ENCODE measurements around the gene CLCN6.
A peak's percentile ranks its signal among the peaks of the same experiment; 100 is the strongest.

CLCN6 gene

DNA sequence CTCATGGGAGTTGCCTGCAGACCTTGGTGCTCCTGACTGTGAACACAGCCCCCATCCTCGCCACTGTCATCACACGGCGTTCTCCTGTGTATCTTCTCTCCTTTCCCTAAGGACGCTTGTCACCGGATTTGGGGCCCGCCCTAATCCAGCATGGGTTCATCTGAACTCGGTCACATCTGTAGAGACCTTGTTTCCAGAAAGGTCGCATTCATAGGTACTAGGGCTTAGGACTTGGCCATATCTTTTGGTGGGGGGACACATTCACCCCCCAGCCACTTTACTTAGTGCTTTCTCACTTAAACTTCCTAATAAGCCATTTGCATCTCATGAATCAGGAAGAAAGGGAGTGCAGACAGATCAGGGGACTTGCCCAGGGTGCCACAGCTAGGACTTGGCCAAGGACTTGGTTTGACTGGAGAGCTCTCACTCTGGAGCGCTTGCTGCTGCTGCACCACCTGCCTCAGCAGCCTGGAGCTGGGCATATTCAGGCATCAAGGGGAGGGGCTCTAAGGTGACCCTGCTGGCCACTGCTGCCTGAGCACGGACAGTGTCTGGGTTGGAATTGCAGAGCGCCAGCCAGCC lies 31.9 kb downstream of the CLCN6 start:
- H3K9me3 ChIP-seq = no peaks in the 10 kb centered on the region
- H3K4me3 ChIP-seq = no peak overlapping the region
- no peak for DNase-seq
- intact Hi-C loops (cut with DNase I; ENCODE audit: low total_unique reads) = loop anchor here (5.0 to 10.0 kb wide), 2 partner anchors 54 to 367 kb away; no protein-coding TSS in a partner anchor
- no peak overlapping the region for H3K27ac ChIP-seq
- TF ChIP-seq, protein P1, sequence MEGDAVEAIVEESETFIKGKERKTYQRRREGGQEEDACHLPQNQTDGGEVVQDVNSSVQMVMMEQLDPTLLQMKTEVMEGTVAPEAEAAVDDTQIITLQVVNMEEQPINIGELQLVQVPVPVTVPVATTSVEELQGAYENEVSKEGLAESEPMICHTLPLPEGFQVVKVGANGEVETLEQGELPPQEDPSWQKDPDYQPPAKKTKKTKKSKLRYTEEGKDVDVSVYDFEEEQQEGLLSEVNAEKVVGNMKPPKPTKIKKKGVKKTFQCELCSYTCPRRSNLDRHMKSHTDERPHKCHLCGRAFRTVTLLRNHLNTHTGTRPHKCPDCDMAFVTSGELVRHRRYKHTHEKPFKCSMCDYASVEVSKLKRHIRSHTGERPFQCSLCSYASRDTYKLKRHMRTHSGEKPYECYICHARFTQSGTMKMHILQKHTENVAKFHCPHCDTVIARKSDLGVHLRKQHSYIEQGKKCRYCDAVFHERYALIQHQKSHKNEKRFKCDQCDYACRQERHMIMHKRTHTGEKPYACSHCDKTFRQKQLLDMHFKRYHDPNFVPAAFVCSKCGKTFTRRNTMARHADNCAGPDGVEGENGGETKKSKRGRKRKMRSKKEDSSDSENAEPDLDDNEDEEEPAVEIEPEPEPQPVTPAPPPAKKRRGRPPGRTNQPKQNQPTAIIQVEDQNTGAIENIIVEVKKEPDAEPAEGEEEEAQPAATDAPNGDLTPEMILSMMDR (IDR thresholded peaks at IDR 0.05) = no peak
- H3K27me3 ChIP-seq = no peaks in the 10 kb centered on the region
- peaks cover 86 to 99% (median 97%) of the 10 kb centered on the region in 3 donors for H3K36me3 ChIP-seq
- peaks cover 0 to 14% (median 11%) of the 10 kb centered on the region in 4 donors for H3K4me1 ChIP-seq

DNA sequence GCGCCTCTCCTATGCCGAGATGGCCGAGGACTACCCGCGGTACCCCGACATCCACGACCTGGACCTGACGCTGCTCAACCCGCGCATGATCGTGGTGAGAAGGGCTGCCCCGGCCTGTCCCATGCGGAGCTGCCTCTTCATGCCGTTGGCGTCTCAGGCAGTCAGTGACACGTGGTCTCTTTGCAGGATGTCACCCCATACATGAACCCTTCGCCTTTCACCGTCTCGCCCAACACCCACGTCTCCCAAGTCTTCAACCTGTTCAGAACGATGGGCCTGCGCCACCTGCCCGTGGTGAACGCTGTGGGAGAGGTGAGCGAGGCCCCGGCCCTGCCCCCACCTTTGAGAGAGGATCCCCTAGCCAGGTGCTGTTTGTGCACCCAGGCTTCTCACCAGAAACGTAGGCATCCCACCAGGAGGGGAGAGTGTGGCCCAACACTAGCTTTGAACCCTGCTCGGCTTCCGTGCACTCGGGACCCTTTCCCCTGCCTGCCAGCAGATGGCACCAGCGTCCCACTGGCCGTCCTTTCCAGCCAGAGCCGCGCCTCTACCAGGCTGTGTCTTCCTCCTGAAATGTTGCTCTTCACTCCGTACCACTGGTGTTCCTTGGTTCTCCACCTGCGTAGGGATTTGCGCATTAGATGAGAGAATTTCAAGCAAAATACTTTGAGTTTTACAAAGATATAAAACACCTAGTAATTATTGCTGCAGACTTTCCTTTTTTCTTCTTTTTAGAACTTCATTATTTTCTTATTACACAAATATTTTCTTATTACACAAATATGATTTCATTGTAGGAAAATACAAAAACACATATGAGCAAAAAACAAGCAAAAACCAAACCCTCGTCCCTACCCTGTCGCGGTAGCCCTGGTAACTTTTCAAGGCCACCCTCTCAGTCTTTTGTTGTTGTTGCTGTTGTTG lies 32.6 kb downstream of the CLCN6 start:
- intact Hi-C loops (cut with DNase I; ENCODE audit: low total_unique reads) = loop anchor here (5.0 to 10.0 kb wide), 2 partner anchors 54 to 366 kb away; no protein-coding TSS in a partner anchor
- TF ChIP-seq, protein P1 (IDR thresholded peaks at IDR 0.05) = peak; percentile 94 to 100
- Histone ChIP-seq H3K36me3 (peaks cover 80 to 99% (median 94%) of the 10 kb centered on the region in 3 donors), H3K27ac (no peak overlapping the region), H3K9me3 (no peaks in the 10 kb centered on the region), H3K4me3 (no peak overlapping the region), H3K27me3 (no peaks in the 10 kb centered on the region), H3K4me1 (peaks cover 0 to 14% (median 11%) of the 10 kb centered on the region in 4 donors)
- peak; percentile 64 to 78 for DNase-seq

DNA sequence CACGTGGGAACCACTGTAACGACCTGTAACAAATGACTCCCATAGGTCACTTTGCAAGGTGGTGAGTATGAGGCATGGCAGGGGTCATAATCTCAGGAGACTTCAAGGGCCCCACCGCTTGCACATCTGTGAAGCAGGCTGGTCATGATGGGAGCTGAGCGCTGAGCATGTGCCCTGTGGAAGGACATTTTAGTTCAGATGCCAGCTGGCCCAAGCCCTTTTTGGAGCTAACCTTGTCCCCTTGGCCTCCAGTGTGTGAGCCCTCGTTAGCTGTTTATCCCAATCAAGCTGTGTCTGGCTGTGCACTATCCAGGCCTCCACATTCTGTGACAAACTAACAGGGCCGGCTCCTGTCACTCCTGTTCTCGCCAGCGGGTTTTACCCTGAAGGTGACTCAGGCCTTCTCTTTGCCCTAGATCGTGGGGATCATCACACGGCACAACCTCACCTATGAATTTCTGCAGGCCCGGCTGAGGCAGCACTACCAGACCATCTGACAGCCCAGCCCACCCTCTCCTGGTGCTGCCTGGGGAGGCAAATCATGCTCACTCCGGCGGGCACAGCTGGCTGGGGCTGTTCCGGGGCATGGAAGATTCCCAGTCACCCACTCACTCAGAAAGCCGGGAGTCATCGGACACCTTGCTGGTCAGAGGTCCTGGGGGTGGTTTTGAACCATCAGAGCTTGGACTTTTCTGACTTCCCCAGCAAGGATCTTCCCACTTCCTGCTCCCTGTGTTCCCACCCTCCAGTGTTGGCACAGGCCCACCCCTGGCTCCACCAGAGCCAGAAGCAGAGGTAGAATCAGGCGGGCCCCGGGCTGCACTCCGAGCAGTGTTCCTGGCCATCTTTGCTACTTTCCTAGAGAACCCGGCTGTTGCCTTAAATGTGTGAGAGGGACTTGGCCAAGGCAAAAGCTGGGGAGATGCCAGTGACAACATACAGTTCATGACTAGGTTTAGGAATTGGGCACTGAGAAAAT lies 34.0 kb downstream of the CLCN6 start:
- DNase-seq = peak; percentile 24 to 82
- TF ChIP-seq, protein P1 (IDR thresholded peaks at IDR 0.05) = no peak
- H3K4me1 ChIP-seq = peaks cover 0 to 14% (median 11%) of the 10 kb centered on the region in 4 donors
- H3K36me3 ChIP-seq = peaks cover 80 to 99% (median 91%) of the 10 kb centered on the region in 3 donors
- peak overlapping the region in 1 of 2 donors; percentile 57 for H3K27ac ChIP-seq
- no peaks in the 10 kb centered on the region for H3K9me3 ChIP-seq
- intact Hi-C loops (cut with DNase I; ENCODE audit: low total_unique reads) = loop anchor here (5.0 to 10.0 kb wide), 3 partner anchors 52 to 365 kb away; no protein-coding TSS in a partner anchor
- no peak overlapping the region for H3K4me3 ChIP-seq
- H3K27me3 ChIP-seq = no peaks in the 10 kb centered on the region

DNA sequence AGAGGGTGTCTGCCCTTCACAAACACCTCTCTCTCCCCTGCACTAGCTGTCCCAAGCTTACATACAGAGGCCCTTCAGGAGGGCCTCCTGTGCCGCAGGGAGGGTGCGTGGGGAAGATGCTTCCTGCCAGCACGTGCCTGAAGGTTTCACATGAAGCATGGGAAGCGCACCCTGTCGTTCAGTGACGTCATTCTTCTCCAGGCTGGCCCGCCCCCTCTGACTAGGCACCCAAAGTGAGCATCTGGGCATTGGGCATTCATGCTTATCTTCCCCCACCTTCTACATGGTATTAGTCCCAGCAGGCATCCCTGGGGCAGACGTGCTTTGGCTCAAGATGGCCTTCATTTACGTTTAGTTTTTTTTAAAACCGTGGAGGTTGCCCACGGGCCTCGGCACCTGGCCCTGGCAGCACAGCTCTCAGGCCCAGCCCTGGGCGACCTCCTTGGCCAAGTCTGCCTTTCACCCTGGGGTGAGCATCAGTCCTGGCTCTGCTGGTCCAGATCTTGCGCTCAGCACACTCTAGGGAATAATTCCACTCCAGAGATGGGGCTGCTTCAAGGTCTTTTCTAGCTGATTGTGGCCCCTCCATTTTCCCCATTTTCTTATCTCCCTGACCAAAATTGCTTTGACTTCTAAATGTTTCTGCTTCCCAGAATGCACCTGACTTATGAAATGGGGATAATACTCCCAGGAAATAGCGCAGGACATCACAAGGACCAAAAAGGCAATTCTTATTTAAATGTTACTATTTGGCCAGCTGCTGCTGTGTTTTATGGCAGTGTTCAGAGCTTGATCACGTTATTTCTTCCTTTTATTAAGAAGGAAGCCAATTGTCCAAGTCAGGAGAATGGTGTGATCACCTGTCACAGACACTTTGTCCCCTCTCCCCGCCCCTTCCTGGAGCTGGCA lies 35.5 kb downstream of the CLCN6 start:
- TF ChIP-seq, protein P1 (IDR thresholded peaks at IDR 0.05) = no peak
- intact Hi-C loops (cut with DNase I; ENCODE audit: low total_unique reads) = loop anchor here (5.0 kb wide), 1 partner anchor 66 kb away; no protein-coding TSS in a partner anchor
- no peaks in the 10 kb centered on the region for H3K27me3 ChIP-seq
- DNase-seq = no peak
- peaks cover 0 to 14% (median 11%) of the 10 kb centered on the region in 4 donors for H3K4me1 ChIP-seq
- H3K4me3 ChIP-seq = no peak overlapping the region
- H3K36me3 ChIP-seq = peaks cover 70 to 96% (median 76%) of the 10 kb centered on the region in 3 donors
- peak overlapping the region in 1 of 2 donors; percentile 57 for H3K27ac ChIP-seq
- H3K9me3 ChIP-seq = no peaks in the 10 kb centered on the region
